ENCODE results near the gene NTN5. TPM values are rescaled to one million over a fixed set of nuclear protein-coding genes. Genes with fewer than 3 reads are reported as not detected.

The NTN5 gene
- total RNA-seq, 1 experiment from 2014 or later = not detected

GRCh38 chr19:48619692-48620585 is 52.9 kb downstream of the NTN5 start:
- TF ChIP-seq, protein P1, sequence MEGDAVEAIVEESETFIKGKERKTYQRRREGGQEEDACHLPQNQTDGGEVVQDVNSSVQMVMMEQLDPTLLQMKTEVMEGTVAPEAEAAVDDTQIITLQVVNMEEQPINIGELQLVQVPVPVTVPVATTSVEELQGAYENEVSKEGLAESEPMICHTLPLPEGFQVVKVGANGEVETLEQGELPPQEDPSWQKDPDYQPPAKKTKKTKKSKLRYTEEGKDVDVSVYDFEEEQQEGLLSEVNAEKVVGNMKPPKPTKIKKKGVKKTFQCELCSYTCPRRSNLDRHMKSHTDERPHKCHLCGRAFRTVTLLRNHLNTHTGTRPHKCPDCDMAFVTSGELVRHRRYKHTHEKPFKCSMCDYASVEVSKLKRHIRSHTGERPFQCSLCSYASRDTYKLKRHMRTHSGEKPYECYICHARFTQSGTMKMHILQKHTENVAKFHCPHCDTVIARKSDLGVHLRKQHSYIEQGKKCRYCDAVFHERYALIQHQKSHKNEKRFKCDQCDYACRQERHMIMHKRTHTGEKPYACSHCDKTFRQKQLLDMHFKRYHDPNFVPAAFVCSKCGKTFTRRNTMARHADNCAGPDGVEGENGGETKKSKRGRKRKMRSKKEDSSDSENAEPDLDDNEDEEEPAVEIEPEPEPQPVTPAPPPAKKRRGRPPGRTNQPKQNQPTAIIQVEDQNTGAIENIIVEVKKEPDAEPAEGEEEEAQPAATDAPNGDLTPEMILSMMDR (IDR thresholded peaks at IDR 0.05; ENCODE audit: unreplicated experiment) = no peak
- intact Hi-C loops (cut with micrococcal nuclease) = loop anchor here (2.0 kb wide), 1 partner anchor 15 kb away; no protein-coding TSS in a partner anchor
- peaks cover 49% of the 10 kb centered on the region for H3K4me1 Mint-ChIP-seq (ENCODE audit: insufficient read depth, unreplicated experiment)
- peak overlapping the region; percentile 96 for H3K27ac Mint-ChIP-seq (ENCODE audit: low read depth, unreplicated experiment)
- TSS peak; percentile 75 for BruUV-seq (replicated peaks)
- CTCF ChIA-PET = interaction anchor here (0.7 to 1.2 kb wide), 4 partner anchors 13 to 1229 kb away, joined by 3 to 4 read pairs (median 4); no protein-coding TSS in a partner anchor
- peaks cover 62% of the 10 kb centered on the region for H3K36me3 Mint-ChIP-seq (ENCODE audit: insufficient read depth, unreplicated experiment)
- POLR2A ChIA-PET = interaction anchor here (0.6 to 7.2 kb wide), 32 partner anchors 8 to 1363 kb away, joined by 3 to 108 read pairs (median 4); partner anchors contain the start of genes CA11, CARD8, CCDC9 and DBP
- no peaks in the 10 kb centered on the region for H3K9me3 Mint-ChIP-seq (ENCODE audit: unreplicated experiment)
- DNase-seq (ENCODE audit: unreplicated experiment) = peak; percentile 26
- H3K4me3 Mint-ChIP-seq (ENCODE audit: unreplicated experiment) = peak overlapping the region; percentile 87
- H3K27me3 Mint-ChIP-seq (ENCODE audit: insufficient read depth, unreplicated experiment) = no peaks in the 10 kb centered on the region

DNA sequence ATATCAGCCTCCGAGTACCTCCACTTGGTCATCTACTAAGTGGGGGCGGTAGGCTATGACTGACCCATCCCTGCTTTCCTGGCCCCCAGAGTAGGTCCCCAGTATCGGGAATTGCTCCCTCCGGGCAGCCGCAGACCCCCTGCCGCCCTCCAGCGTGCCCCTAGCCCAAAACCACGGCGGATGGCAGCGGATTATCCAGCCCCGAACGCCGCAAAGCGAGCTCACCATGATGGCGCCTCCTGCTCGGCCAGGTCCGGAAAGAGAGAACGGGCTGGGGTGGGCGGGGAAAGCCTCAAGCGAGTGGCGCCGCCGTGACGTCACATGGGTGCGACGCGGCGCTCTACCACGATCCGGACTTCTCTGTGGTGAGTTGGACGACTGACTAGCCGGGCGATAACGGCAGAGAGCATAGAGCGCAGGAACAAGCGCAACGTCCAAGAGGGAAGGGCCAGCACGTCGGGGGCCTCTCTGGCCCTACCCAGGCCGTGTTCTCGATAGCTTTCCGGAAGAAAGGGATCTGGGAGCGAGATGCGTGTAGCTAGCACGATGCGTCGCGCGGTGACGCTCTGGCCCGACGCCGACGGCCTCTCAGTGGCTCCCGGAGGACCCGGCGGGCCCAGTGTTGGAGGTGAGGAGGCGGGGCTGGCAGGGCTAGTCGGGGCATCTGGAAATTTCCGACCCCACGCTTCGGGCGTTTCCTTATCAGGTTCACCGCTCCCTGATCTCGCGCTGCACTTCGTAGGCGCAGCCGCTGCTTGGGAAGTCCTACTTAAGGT is 53.7 kb downstream of the NTN5 start, which contains the start of the genes RPL18 and SPHK2:
Gene RPL18 (minus strand): TSS at position 263 of the 776 bp plus-strand sequence. CDS start 35 bp downstream, at position 228.
Gene SPHK2 (plus strand): TSS at position 591 of the 776 bp plus-strand sequence. CDS start 1,009 bp downstream, outside the sequence.
- peak; percentile 99 for DNase-seq (ENCODE audit: unreplicated experiment)
- TF ChIP-seq, protein P1 (IDR thresholded peaks at IDR 0.05; ENCODE audit: unreplicated experiment) = no peak
- no TSS peak for BruUV-seq (replicated peaks)
- intact Hi-C loops (cut with micrococcal nuclease) = loop anchor here (2.0 kb wide), 1 partner anchor 16 kb away; no protein-coding TSS in a partner anchor
- H3K27ac Mint-ChIP-seq (ENCODE audit: low read depth, unreplicated experiment) = peak within 1 kb of the TSS; percentile 96
- H3K9me3 Mint-ChIP-seq (ENCODE audit: unreplicated experiment) = no peaks in the 10 kb centered on the region
- peaks cover 70% of the 10 kb centered on the region for H3K36me3 Mint-ChIP-seq (ENCODE audit: insufficient read depth, unreplicated experiment)
- CTCF ChIA-PET = interaction anchor here (0.6 to 1.2 kb wide), 4 partner anchors 7 to 132 kb away, joined by 4 to 5 read pairs (median 4); no protein-coding TSS in a partner anchor
- POLR2A ChIA-PET = interaction anchor here (0.6 to 7.2 kb wide), 33 partner anchors 9 to 1362 kb away, joined by 3 to 108 read pairs (median 4); partner anchors contain the start of genes CA11, CARD8, CCDC9 and DBP
- peak within 1 kb of the TSS; percentile 87 for H3K4me3 Mint-ChIP-seq (ENCODE audit: unreplicated experiment)
- peaks cover 52% of the 10 kb centered on the region for H3K4me1 Mint-ChIP-seq (ENCODE audit: insufficient read depth, unreplicated experiment)
- H3K27me3 Mint-ChIP-seq (ENCODE audit: insufficient read depth, unreplicated experiment) = no peaks in the 10 kb centered on the region

DNA sequence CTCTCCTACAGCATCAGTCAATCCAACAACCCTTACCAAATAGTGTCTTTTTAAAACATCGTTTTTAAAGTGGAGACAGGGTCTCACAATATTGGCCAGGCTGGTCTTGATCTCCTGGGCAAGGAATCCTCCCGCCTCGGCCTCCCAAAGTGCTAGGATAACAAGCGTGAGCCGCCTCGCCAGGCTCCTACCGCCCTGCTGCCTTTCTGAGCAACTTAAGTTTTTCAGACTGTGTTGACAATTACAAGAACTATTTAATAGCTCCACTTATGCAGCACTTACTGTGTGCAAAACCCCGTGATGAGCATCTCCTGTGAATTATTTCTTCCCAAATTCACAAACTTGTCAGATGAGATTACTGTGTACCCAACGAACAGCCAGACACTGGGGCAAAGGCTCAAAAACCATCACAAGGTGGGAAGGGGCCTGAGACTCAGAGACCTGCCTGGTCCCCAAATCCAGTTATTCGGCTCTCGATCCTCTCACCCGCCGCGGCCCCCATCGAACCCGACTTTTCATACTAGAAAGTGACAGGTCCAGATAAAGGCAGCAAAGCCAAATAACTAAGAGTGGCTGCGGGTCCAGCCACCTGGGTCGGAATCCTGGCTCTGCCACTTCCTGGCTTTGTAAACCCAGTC is 54.4 kb downstream of the NTN5 start:
- Mint-ChIP-seq H3K4me1 (ENCODE audit: insufficient read depth, unreplicated experiment) (peaks cover 52% of the 10 kb centered on the region), H3K9me3 (ENCODE audit: unreplicated experiment) (no peaks in the 10 kb centered on the region), H3K4me3 (ENCODE audit: unreplicated experiment) (peak overlapping the region; percentile 87), H3K27me3 (ENCODE audit: insufficient read depth, unreplicated experiment) (no peaks in the 10 kb centered on the region), H3K36me3 (ENCODE audit: insufficient read depth, unreplicated experiment) (peaks cover 70% of the 10 kb centered on the region), H3K27ac (ENCODE audit: low read depth, unreplicated experiment) (peak overlapping the region; percentile 96)
- TSS peak; percentile 79 for BruUV-seq (replicated peaks)
- DNase-seq (ENCODE audit: unreplicated experiment) = no peak
- TF ChIP-seq, protein P1 (IDR thresholded peaks at IDR 0.05; ENCODE audit: unreplicated experiment) = no peak
- intact Hi-C loops (cut with micrococcal nuclease) = loop anchor here (2.0 kb wide), 1 partner anchor 16 kb away; no protein-coding TSS in a partner anchor
- ChIA-PET POLR2A (interaction anchor here (0.7 to 7.2 kb wide), 22 partner anchors 10 to 1362 kb away, joined by 3 to 108 read pairs (median 5); partner anchors contain the start of genes CA11, CARD8, CCDC9 and DBP), CTCF (interaction anchor here (0.6 to 1.2 kb wide), 3 partner anchors 8 to 131 kb away, joined by 4 to 5 read pairs (median 4); no protein-coding TSS in a partner anchor)
